GM19035 (cell line): ENCODE data around the gene RAD51.
"Not testable (repeated sequence)": the region's sequence is repeated elsewhere in the genome, so short reads cannot be mapped to it uniquely, and the experiment has no call there.

Experiments used
- ATAC-seq: cut with Tn5 transposase; IDR thresholded peaks from one replicate; pipeline ENCODE4 v1.9.1; 2021; ENCODE audit not compliant: unreplicated experiment

RAD51 gene

DNA sequence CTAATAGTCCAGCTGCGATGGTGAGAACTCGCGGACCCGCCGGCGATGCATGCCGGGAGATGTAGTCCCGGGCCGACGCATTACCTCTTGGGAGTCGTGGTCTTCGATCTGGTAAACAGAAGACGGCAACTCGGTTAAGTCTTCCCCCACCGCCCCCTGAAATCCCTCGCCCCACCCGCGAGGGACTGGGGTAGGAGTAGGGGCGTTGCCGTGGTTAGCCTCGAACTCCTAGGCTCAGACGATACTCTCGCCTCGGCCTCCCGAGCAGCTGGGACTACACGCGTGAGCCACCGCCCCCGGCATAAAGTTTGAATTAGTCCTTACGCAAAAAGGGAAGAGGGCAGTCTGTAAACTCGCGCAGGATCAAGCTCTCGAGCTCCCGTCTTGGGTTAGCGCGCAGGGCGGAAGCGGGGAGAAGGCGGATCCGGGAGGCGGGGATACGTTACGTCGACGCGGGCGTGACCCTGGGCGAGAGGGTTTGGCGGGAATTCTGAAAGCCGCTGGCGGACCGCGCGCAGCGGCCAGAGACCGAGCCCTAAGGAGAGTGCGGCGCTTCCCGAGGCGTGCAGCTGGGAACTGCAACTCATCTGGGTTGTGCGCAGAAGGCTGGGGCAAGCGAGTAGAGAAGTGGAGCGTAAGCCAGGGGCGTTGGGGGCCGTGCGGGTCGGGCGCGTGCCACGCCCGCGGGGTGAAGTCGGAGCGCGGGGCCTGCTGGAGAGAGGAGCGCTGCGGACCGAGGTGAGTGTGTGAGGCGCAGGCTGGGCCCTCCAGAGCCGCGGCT lies at the start of gene RAD51:
Gene RAD51 (plus strand): TSS at position 487 of the 781 bp plus-strand sequence. CDS start 3,585 bp downstream, outside the sequence.
- peak; percentile 83 for ATAC-seq

- no peak for ATAC-seq
Observed at GRCh38 chr15:40647523-40647922, 47.5 kb upstream of the RAD51 start.

GRCh38 chr15:40650479-40650878 lies 44.5 kb upstream of the RAD51 start:
- ATAC-seq = no peak

DNA sequence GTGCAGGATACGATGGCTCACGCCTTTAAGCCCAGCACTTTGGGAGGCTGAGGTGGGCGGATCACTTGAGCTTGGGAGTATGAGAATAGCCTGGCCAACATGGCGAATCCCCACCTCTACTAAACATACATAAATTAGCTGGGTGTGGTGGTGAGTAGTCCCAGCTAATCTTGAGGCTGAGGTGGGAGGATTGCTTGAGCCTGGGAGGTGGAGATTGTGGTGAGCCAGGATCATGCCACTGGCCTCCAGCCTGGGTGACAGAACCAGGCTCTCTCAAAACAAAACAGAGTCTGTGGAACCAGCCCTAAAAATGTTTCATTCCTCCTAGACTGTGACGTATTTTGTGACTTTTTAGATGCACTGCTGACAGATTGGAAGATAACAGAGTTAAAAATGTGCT lies 34.3 kb upstream of the RAD51 start:
- ATAC-seq = no peak

GRCh38 chr15:40664909-40665308 lies 30.1 kb upstream of the RAD51 start:
- no peak for ATAC-seq

- not testable (repeated sequence) for ATAC-seq
Observed at GRCh38 chr15:40676290-40676689, 18.7 kb upstream of the RAD51 start.

GRCh38 chr15:40676906-40677305 lies 18.1 kb upstream of the RAD51 start:
- not testable (repeated sequence) for ATAC-seq

DNA sequence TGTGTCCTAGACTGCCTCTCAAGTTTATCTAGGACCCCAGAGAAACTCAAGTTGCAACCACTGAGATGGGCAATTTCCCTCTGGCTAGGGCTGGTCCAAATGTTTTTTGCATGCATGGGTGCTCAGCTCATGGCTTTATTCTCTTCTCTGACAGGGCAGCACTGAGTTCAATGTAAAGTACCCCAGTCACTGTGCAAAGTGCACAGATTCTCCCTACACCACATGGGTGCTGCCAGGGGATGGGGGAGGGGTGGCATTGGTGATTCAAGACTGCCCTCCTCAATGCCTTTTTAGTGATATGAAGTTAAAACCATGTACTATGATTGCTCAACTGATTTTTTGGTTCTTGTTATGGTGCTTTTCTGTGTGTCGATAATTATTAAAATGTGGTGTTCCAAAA lies 14.8 kb upstream of the RAD51 start:
- ATAC-seq = no peak

GRCh38 chr15:40680959-40681358 lies 14.0 kb upstream of the RAD51 start:
- not testable (repeated sequence) for ATAC-seq

GRCh38 chr15:40684381-40684780 lies 10.6 kb upstream of the RAD51 start:
- no peak for ATAC-seq

DNA sequence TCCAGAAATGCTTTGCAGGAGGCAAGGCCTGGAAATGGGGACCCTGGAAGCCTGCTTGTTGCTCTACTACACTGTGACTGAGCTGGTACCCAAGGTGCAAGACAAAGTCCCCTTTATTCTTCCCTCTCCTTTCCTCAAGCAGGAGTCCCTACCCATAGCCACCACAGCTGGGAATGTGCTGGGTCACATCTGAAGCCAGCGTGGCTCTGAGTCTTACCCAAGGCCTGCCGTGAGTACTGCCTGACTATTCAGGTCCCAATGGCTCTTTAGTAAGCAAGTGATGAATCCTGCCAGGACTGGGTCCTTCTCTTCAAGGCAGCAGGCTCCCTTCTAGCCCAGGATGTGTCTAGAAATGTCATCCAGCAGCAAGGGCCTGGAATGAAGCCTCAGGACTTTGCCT lies 9.6 kb upstream of the RAD51 start:
- ATAC-seq = no peak

- ATAC-seq = no peak
Observed at GRCh38 chr15:40688932-40689799, 5.8 kb upstream of the RAD51 start.

GRCh38 chr15:40691737-40692136 lies 3.2 kb upstream of the RAD51 start:
- ATAC-seq = no peak

GRCh38 chr15:40693904-40694687 lies 878 bp upstream of the RAD51 start:
- peak; percentile 22 for ATAC-seq

GRCh38 chr15:40695469-40695890 lies 506 bp downstream of the RAD51 start:
- ATAC-seq = peak; percentile 42

DNA sequence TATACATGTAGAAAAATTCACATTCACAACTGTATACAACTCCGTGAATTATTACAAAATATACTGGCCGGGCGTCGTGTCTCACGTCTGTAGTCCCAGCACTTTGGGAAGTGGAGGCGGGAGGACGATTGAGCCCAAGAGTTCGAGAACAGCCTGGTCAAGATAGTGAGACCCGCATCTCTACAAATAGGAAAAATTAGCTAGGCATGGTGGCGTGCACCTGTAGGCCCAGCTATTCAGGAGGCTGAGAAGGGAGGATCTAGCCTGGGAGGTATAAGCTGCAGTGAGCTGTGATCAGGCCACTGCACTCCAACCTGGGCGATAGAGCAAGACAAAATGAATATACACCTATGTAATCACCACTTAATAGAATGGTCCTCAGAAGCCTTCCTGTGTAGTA lies 1.3 kb downstream of the RAD51 start:
- no peak for ATAC-seq

DNA sequence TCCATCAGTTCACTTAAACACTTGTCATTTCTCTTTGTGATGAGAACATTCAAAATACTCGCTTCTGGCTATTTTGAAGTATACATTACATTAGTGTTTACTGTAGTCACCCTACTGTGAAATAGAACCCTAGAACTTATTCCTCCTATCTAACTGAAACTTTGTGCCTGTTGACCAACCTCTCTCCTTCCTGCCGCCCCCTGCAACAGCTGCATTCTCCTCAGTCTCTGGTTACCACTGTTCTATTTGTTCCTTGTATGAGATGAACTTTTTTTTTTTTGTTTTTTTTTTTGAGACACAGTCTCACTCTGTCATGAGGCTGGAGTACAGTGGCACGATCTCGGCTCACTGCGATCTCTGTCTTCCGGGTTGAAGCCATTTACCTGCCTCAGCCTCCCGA lies 2.9 kb downstream of the RAD51 start:
- no peak for ATAC-seq

GRCh38 chr15:40702077-40702476 lies 7.1 kb downstream of the RAD51 start:
- no peak for ATAC-seq

- no peak for ATAC-seq
Observed at GRCh38 chr15:40706121-40706520, 11.1 kb downstream of the RAD51 start.

- ATAC-seq = no peak
Observed at GRCh38 chr15:40714144-40714543, 19.2 kb downstream of the RAD51 start.

DNA sequence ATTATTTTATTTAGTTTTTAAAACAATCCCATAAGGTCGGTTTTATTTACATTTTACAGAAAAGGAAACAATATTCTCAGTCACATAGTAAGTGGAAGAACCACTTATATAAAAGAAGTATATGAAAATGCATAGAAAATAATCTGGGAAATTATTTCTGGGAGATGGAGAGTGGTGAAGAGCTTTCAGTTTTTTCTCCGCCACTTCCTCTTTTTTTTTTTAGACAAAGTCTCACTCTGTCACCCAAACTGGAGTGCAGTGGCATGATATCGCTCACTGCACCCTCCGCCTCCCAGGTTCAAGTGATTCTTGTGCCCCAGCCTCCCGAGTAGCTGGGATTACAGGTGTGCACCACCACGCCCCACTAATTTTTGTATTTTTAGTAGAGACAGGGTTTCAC lies 21.2 kb downstream of the RAD51 start:
- ATAC-seq = no peak
